NCI-H1694 (cell line): ENCODE data around the gene ERC2.

ENCODE experiments used
- DNase-seq: peaks from one replicate; lab custom pipeline; 2025; lab: John Stamatoyannopoulos, UW

Gene ERC2

GRCh38 chr3:55711646-55712045, 756.6 kb downstream of the ERC2 start:
- no peak for DNase-seq

GRCh38 chr3:55709411-55710012, 758.8 kb downstream of the ERC2 start:
- DNase-seq, result no peak

- no peak for DNase-seq
These were observed 759.3 kb downstream of the ERC2 start for GRCh38 chr3:55708921-55709320.

DNA sequence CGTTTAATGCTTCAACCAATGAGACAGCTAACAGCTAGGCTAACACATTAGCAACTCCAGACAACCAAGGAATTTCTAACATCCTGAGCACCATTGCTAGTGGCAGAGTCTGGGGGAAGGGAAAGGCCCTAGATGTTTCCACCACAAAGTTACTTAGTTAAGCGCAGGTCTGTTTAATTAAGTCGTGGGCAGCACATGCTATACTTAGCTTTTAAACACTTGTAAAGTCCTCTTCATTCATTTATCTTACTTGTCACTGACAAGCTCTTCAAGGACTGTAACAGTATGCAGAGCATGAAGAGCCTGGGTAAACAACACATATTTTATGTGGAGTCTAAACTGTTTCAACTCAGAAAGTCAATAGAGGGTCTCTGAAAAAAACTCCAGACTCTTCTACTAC, 760.0 kb downstream of the ERC2 start:
- DNase-seq, result no peak

GRCh38 chr3:55704521-55704920, 763.7 kb downstream of the ERC2 start:
- DNase-seq, result no peak

DNA sequence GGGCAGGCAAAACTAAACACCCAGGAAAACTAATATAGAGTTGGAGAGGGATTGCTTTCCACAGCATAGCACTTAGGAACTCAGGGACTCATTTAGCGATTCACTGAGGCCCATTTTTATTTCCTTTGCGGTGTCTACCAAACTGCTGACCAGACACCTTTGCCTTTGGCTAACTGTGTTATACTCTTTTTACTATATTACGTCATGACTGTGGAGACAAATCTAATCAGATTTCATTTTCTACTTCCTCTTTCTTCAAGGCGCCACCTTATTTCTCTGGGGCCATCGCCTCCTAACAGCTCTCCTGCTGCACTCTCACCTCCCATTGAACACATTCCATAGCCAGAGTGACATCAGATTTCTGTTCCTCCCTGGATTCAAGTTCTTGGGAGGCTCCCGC, 765.4 kb downstream of the ERC2 start:
- no peak for DNase-seq

DNA sequence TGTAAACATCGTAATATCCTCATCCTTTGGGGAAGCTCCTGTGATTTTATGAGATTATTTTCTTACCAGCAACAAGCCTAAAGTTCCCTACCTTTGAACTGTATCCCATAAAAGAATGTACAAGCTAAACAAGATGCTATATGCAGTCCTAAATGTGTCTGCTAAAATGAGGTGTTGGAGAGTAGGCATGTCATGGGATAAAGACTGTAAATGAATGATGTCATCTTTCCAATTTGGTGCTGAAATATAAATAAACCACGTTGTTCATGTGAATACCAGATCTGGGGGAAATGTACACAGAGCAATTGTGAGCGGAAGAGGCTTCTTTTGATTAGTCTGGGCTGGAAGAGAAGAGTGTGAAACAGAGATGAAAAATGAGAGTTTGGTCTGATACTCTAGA, 766.3 kb downstream of the ERC2 start:
- no peak for DNase-seq

- no peak for DNase-seq
These were observed 769.4 kb downstream of the ERC2 start for GRCh38 chr3:55698831-55699230.

DNA sequence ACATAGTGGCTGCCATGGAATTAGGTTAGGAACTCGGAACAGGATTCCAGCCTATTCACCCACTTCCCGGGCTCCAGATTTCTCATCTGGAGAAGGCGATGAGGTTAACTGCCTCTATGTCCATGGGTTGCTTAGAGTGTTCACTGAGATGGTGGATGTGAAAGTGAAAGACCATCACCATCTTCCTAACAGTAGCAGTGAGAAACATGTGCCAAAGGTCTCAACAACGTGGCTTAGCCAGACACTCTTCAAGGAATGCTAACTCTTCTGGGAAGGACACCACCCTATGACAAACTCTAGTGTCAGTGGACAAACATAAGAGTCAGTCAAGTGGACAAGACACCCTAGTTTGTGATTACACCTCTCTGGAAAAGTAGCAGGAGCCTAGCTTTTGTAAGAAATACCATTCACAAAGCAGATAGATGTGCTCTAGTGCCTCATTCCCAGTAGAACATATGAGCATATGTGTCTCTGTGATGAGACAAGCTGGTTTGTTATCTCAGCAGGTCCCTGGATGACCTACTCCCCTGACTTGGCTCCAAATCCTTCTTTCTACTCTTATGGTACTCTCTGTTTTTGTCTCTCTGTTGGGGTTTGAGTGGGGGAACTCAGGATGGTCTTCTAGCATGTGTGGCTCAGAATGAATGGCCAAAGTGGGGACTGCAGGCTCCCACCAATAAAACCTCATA, 770.9 kb downstream of the ERC2 start:
- no peak for DNase-seq

DNA sequence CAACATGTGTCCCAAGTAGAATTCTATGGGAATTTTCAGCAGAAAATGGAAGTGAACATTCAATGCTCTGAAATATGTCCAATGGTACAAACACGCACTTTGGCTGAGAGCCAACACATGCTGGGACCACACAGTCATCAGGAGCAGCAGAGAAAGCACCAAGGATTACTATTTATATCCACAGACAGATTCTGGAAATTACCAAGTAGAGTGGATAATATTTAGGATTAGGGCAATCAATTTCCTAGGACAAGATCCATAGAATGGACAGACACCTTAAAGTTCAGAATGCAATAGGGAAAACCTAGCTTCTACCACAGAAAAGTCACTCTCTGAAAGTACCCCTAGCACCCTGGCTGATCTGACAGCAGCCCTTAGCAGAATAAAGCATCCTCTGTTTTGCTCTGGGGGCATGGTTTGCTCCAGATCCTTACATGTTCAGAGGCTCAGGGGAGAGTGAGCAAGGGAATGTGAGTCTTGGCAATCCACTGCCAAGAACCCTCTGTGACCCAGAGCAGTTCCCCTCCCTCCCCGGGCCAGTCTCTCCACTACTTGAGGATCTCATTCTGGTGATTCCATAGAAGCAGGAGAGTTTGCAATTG, 775.2 kb downstream of the ERC2 start:
- DNase-seq, result no peak

- no peak for DNase-seq
These were observed 775.8 kb downstream of the ERC2 start for GRCh38 chr3:55692295-55692956.

GRCh38 chr3:55691141-55691540, 777.1 kb downstream of the ERC2 start:
- DNase-seq, result no peak

- DNase-seq, result no peak
These were observed 777.5 kb downstream of the ERC2 start for GRCh38 chr3:55690726-55691125.

- DNase-seq, result no peak
These were observed 778.1 kb downstream of the ERC2 start for GRCh38 chr3:55690177-55690576.

DNA sequence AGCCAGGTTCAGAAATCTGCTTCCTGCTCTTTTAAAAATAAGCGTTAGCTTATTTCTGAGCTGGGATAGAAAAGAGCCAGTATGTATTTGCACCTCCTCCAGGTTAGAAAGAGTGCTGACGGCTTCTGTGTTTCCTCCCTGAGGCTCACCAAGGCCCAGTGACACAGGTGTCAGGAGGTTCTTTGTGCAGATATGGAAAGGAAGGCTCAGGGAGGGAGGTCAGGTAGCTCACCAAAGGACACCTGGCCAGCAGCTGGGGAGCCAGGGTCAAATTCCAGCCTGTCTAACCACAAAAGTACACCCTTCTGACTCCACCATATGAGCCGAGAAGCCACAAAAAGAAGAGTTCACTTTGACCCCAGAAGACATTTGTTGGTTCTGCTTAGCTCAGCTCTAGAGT, 780.1 kb downstream of the ERC2 start:
- DNase-seq, result no peak

DNA sequence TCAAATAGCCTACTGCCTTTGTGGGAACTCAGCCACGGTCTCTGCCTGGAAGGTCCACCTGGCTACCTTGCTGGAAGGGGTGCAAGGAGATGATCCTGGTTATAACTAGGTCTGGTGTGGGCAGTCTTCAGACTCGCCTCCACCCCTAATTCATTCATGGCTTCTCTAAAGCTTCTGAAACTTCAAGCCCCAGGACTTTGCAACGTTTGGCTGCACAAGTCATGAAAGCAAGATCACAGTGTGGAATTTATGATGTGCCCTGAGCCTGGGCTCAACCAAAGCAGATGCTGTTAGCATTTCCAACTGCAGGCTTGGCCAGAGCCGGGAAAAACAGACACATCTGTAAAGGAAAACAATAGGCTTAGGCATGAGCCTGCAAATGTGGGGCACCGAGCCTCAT, 780.7 kb downstream of the ERC2 start:
- DNase-seq, result no peak

DNA sequence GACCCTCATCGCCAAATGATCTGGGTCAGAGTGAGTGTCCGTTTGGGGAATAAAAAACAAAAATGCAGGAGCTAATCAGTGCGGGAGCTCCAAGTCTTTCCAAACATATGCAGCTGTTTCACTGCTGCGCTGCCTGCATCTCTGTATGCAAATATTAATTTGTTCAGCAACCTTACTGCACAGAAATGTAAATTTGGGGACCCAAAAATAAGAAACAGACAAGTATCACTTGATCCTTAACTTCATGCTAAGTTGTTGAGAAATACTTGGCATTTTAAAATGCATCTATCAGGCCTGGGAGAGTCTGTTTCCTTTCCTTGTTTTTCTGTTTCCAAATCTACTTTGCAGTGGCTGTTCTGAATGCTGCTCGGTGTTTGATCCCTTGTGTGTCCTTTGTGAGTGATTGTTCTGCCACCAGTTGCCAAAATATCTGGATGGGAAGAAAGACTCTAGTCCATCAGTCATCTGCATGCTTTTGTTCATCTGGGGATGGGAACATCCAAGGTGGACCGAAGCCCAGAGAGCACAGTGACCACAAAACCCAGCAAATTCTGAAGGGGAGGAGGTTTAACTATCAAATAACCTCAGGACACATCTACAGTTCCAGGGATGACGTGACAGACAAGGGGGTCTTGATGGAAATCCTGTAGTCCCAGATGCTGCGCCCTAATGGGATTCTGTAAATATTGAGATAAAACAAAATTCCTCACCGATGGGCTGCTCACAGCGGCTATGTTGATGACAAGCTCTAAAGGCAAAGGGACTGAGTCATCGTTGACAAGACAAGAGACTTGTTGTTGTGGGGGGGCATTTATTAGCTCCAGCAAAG, 781.6 kb downstream of the ERC2 start:
- DNase-seq, result no peak

- no peak for DNase-seq
These were observed 784.5 kb downstream of the ERC2 start for GRCh38 chr3:55683666-55684270.

- no peak for DNase-seq
These were observed 785.8 kb downstream of the ERC2 start for GRCh38 chr3:55682461-55682860.

- DNase-seq, result no peak
These were observed 789.6 kb downstream of the ERC2 start for GRCh38 chr3:55678546-55679216.

DNA sequence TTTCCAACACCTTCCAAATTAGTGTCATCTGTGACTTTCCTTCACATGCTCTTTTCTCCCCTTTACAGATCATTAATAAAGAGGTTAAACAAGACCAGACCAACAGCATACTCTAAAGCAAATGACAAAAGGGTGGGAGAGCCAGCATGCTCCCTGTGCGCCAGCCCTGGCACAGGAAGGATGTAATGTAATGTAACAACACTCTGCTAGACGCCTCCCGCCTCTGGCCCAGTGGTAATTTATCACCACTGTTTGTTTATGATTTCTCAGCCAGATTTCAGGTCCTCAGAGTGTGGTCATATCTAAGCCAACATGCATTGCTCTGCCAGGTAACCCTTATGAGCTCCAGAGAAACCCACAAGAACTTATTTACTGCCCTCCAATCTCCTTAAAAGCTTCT, 791.6 kb downstream of the ERC2 start:
- no peak for DNase-seq
